HG03565 (cell line): ENCODE results near the gene CERCAM.

Experiments used
- ATAC-seq: cut with Tn5 transposase; IDR thresholded peaks from one replicate; pipeline ENCODE4 v1.9.1; 2021; ENCODE audit warnings: mild to moderate bottlenecking, moderate library complexity; ENCODE audit not compliant: unreplicated experiment

The CERCAM gene, protein sequence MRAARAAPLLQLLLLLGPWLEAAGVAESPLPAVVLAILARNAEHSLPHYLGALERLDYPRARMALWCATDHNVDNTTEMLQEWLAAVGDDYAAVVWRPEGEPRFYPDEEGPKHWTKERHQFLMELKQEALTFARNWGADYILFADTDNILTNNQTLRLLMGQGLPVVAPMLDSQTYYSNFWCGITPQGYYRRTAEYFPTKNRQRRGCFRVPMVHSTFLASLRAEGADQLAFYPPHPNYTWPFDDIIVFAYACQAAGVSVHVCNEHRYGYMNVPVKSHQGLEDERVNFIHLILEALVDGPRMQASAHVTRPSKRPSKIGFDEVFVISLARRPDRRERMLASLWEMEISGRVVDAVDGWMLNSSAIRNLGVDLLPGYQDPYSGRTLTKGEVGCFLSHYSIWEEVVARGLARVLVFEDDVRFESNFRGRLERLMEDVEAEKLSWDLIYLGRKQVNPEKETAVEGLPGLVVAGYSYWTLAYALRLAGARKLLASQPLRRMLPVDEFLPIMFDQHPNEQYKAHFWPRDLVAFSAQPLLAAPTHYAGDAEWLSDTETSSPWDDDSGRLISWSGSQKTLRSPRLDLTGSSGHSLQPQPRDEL

DNA sequence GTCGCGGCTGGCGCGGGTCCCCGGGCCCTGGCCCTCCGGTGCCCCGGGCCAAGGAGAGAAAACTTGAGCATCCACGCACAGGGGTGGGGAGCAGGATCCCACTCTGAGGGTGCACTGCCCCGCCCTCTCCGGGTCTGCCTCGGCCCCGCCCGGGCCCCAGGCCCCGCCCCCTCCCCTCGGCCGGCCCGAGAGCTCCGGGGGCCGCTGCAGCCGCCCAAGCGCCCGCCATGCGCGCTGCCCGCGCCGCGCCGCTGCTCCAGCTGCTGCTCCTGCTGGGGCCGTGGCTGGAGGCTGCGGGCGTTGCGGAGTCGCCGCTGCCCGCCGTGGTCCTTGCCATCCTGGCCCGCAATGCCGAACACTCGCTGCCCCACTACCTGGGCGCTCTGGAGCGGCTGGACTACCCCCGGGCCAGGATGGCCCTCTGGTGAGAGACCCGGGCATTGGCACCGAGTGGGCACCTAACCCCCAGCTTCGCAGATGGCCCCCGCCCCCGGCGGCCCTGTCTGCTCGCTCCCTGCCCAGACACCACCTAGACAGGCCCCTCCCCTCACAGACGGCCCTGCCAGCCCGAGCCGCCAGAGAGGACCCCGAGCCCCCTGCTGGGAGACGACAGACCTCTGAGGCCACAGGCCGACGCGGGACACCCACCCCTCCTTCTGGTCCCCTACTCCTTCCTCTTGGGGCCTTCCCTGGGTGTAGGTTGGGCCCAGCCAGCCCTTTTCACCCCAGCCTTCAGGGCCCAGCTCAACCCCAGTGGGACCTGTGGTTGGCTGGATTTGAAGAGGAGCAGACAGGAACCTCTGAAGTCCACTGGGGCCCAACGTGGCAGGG, at the start of gene CERCAM:
Gene CERCAM, plus strand, starts transcription at position 207 of the 831 bp plus-strand sequence. Its CDS starts 21 bp downstream, at position 228.
- peak; percentile 56 for ATAC-seq

DNA sequence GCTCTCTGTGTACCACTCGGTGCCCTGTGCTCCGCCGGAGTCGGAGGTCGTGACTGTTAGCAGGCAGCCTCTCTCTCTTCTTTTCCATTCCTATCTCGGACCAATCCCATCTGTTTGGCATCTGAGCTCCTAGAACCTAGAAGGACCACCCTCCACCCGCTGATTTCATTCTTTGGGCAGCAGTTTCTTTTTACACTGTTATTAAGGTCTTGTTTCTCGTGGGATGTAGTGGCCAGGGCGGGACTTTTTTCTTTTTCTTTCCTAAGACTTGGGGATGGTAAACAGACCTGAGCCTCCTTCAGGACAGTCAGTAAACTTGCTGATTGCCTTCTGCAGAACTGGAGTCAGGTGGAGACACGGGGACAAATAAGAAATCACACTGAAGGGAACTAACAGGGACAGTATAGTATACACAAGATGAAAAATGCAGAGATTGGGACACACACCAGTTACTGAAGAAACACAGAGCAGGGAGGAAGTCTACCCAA, 49.0 kb upstream of the CERCAM start:
- ATAC-seq: no peak

GRCh38 chr9:128372188-128372641, 48.4 kb upstream of the CERCAM start:
- ATAC-seq: no peak

- ATAC-seq: no peak
Measured at GRCh38 chr9:128372784-128373183, 47.9 kb upstream of the CERCAM start.

- ATAC-seq: no peak
Measured at GRCh38 chr9:128374221-128374675, 46.4 kb upstream of the CERCAM start.

- no peak for ATAC-seq
Measured at GRCh38 chr9:128375865-128376264, 44.8 kb upstream of the CERCAM start.

- no peak for ATAC-seq
Measured at GRCh38 chr9:128382261-128382660, 38.4 kb upstream of the CERCAM start.

- ATAC-seq: no peak
Measured at GRCh38 chr9:128383007-128383753, 37.5 kb upstream of the CERCAM start.

DNA sequence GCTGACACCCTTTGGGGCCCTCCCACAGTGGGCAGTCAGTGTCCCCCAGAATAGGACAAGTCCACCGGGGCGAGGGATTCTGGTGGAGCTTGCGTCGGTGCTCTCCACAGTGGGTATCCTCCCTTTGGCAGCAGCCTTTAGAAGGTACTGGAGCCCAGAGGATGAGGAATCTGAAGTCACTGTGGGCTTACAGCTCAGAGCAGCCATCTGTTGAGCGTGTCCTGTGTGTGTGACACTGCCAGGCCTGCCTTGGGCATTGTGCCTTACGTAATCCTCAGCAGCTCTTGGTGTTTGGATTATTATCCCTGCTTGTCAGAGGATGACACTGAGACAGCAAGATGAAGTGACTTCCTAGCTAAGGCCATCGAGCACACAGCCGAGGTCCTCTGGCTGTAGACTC, 36.9 kb upstream of the CERCAM start:
- no peak for ATAC-seq

DNA sequence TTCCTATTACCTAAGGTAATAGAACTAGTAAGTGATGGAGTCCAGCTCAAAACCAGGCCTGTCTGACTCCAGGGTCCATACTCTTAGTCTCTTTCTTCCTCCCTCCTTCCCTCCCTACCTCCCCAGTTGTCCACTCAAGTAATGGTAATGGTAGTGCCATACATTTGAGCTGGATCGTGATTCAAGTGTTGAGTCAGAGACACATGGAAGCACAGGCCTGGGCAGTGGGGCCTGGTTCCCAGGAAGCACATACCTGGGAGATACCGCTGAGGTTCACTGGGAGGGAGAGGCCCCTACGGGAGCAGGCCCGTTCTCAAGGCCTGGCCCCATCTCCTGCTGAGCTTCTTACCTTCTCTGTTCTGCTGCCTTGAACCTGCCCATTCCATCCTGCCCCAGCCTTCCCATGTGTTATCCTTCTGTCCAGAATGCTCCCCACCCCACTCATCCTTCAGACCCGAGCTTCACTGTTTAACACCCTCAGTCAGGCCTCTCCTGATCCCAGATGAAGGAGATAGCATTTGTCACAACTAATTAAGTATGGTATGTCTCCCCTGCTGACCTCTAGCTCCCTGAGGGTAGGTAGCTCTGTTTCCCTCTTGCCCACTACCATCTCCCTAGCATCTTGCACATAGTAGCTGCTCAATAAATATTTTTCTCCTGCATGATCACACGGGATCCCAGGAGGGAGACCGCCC, 35.7 kb upstream of the CERCAM start:
- no peak for ATAC-seq

GRCh38 chr9:128385496-128386460, 34.9 kb upstream of the CERCAM start:
- no peak for ATAC-seq

DNA sequence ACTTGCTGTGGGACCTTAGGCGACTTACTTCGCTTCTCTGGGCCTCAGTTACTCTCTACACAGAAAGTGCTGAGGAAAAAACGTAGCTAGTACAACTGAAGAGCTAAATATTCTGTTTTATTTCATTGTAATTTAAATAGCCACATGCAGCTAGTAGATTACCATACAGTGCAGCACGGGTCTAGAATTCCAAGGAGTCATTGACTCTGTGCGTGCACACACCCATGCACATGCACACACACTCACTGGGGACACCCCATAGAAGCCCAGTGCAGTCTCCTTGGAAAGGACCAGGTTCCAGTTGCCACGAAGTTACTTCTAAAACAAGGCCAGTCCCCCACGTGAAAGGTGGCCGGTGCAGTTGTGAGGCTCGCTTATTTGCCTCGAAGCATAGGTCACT, 32.5 kb upstream of the CERCAM start:
- ATAC-seq: no peak

DNA sequence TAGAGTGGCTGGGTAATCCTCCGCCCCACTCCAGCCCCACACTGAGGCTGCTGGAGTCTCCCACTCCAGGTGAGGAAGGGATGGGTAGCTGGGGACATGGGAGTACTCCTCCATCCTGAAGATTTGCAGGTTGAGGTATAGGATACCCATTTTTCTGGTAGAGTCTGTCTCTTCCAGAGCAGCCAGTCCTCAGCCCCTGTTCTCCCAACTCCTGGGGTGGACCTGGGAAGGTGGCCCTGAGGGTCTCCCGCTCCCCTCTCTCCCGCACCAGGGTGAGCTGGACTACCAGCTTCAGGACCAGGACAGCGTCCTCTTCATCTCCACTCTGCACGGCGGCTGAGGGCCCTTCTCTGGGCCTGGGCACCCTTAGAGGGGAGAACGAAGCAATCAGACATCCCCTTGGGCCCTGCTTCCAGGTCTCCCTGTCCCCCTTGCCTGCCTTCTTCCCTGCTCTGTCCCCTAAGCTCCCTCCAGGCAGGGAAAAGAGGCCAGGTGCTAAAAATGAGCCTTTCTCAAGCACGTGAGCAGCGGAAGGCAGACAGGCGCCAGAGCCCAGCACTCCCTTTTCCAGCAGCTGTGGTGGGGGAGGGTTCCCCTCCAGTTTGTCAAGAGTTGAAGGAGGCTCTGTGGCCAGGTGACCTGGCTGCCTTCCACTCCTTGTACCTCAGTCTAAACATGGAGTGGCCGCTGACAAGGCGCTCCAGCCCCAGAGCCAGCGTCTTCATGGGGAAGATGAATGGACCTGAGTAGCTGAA, 31.1 kb upstream of the CERCAM start:
- no peak for ATAC-seq

DNA sequence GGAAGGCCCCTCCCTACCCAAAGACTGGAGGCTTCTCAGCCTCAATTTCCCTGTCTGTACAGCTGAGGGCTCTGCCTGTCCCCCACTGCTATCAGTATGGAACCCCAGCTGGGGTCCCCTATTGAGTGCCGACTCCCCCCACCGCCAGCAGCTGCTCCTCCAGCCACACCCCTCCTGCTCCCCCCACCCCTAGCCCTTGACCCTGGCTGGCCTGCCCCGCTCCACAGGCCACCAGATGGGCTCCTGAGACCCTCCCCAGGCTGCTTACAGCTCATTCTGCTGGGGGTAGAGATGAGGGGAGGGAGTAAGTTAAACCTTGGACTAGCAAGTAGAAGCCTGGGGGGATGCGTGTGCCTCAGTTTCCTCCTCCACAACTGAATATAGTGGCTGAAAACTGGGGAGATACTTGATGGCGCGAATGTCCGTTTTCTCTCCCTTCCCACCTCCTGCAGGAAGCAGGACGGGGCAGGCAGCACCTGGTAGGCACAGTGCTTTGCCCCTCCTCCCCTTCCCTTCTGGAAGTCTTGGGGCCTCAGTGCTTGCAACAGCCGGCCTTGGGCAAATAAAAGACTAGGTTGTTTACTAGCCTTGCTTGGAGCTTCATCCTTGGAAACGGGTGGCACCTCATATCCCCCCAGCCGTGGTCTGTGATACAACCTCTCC, 30.4 kb upstream of the CERCAM start:
- ATAC-seq: no peak

DNA sequence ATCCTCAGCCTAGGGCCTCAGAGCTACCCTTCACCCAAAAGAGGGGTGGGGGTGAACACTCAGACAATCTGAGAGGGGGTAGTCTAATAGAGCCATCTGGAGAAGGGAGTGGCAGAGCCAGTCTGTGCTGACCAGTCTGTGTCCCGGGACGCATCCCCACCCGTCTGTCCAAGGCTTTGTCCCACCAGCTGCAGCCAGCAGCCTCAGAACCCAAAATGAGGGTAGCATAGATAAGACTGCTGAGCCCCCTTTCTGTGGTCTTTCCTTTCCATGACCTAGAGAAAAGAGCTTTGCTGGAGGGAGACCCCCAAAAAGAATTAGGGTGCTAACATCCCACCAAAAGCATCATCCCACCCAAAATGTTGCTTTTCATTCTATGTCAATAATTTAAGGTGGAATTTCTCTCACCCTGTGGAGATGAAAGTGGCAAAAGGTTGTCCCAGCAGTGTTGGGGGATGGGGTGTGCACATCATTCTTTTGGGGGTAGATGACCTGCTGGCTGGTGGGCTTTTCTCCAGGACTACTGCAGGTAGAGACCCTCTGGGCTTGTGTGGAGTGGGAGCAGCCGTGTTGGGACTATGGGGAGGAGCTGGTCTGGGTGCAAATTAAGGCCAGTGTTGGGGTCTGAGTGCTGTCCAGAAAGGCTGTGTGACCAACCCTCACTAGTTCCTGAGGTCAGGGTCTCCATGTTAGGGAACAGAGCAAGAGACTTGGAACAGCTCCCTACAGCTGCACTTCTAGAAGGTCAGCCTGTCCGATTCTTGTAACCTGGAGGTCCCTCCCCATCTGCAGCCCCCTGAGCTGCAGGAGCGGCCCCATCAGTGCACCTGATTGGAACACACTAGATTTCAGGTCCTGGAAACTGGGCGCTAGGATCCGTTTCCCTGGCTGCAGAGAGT, 29.6 kb upstream of the CERCAM start:
- ATAC-seq: no peak

- ATAC-seq: no peak
Measured at GRCh38 chr9:128391956-128392301, 28.7 kb upstream of the CERCAM start.
